ENCODE results near the gene TNC.

Gene TNC

GRCh38 chr9:115006660-115007059 lies 111.3 kb downstream of the TNC start:
- Histone ChIP-seq H4K12ac (ENCODE audit: low read depth, low read length) (no peak overlapping the region), H3K4me1 (ENCODE audit: control insufficient read depth in 1 of 2, insufficient read depth in 2 of 2, low read length in 2 of 2) (peaks cover 12 to 26% of the 10 kb centered on the region in 2 experiments), H3K4me2 (ENCODE audit: low read length) (no peak overlapping the region), H3K14ac (ENCODE audit: low read length) (peak overlapping the region; percentile 4), H3K36me3 (ENCODE audit: control insufficient read depth in 1 of 2, insufficient read depth in 2 of 2, low read length in 2 of 2) (no peaks in the 10 kb centered on the region), H3K27ac (ENCODE audit: low read depth, low read length) (no peak overlapping the region), H2AFZ (ENCODE audit: insufficient read depth, low read length, poor library complexity) (no peak overlapping the region), H3K4me3 (ENCODE audit: low read depth, low read length) (no peak overlapping the region), H4K8ac (ENCODE audit: low read depth, low read length) (no peak overlapping the region), H2BK5ac (ENCODE audit: low read depth, low read length, poor library complexity) (peak overlapping the region; percentile 7), H2BK12ac (ENCODE audit: low read length) (peak overlapping the region; percentile 50), H2AK5ac (ENCODE audit: low read length) (peak overlapping the region; percentile 18), H3K4ac (ENCODE audit: low read depth, low read length) (no peak overlapping the region), H3K79me2 (ENCODE audit: control insufficient read depth, insufficient read depth, low read length, poor library complexity) (peaks cover 3% of the 10 kb centered on the region), H3K9me3 (ENCODE audit: insufficient read depth, low read depth, low read length) (no peaks in the 10 kb centered on the region), H3K9ac (ENCODE audit: low read length) (no peak overlapping the region), H4K91ac (ENCODE audit: low read depth, low read length) (peak overlapping the region; percentile 61), H3K79me1 (ENCODE audit: low read length) (peaks cover 13% of the 10 kb centered on the region), H3K18ac (ENCODE audit: low read length) (no peak overlapping the region), H3K27me3 (ENCODE audit: insufficient read depth, low read length) (no peaks in the 10 kb centered on the region), H2BK120ac (ENCODE audit: insufficient read depth, low read length, poor library complexity) (peak overlapping the region; percentile 21), H3K23ac (ENCODE audit: low read length) (no peak overlapping the region)
- DNase-seq = peak; percentile 63 to 75
- WGBS (ENCODE audit: extremely low coverage, insufficient coverage, insufficient read length) = no CpG with 5 or more reads among the region's 3 CpGs

DNA sequence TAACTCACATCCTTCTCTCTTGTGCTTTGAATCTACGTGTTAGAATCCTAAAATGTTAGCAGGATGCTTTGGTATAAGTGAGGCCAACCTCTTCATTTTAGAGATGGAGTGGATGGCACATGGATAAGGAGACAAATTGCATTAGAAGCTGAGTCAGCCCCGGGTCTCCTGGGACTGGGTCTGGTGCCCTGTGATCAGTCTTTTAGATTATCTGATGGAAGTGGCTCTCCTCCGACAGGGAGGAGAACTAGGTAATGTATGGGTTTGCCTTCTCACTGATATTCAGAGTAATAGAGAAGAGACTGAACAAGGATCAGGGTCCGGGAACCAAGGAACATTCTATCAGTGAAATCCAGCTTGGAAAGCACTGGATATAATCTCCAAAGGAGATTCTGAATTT lies 112.6 kb downstream of the TNC start:
- no peak overlapping the region for H3K4me2 ChIP-seq (ENCODE audit: low read length)
- H3K27me3 ChIP-seq (ENCODE audit: insufficient read depth, low read length) = no peaks in the 10 kb centered on the region
- H3K79me2 ChIP-seq (ENCODE audit: control insufficient read depth, insufficient read depth, low read length, poor library complexity) = peaks cover 3% of the 10 kb centered on the region
- no peak overlapping the region for H4K91ac ChIP-seq (ENCODE audit: low read depth, low read length)
- DNase-seq = no peak
- H4K12ac ChIP-seq (ENCODE audit: low read depth, low read length) = no peak overlapping the region
- no peaks in the 10 kb centered on the region for H3K9me3 ChIP-seq (ENCODE audit: insufficient read depth, low read depth, low read length)
- no peaks in the 10 kb centered on the region for H3K36me3 ChIP-seq (ENCODE audit: control insufficient read depth in 1 of 2, insufficient read depth in 2 of 2, low read length in 2 of 2)
- H3K4me1 ChIP-seq (ENCODE audit: control insufficient read depth in 1 of 2, insufficient read depth in 2 of 2, low read length in 2 of 2) = peaks cover 11 to 25% of the 10 kb centered on the region in 2 experiments
- no CpG with 5 or more reads among the region's 4 CpGs for whole genome bisulfite sequencing (ENCODE audit: extremely low coverage, insufficient coverage, insufficient read length)
- no peak overlapping the region for H2AFZ ChIP-seq (ENCODE audit: insufficient read depth, low read length, poor library complexity)
- no peak overlapping the region for H3K9ac ChIP-seq (ENCODE audit: low read length)
- no peak overlapping the region for H3K18ac ChIP-seq (ENCODE audit: low read length)
- H2BK12ac ChIP-seq (ENCODE audit: low read length) = no peak overlapping the region
- H2BK120ac ChIP-seq (ENCODE audit: insufficient read depth, low read length, poor library complexity) = no peak overlapping the region
- no peak overlapping the region for H4K8ac ChIP-seq (ENCODE audit: low read depth, low read length)
- H3K79me1 ChIP-seq (ENCODE audit: low read length) = peaks cover 11% of the 10 kb centered on the region
- H3K4ac ChIP-seq (ENCODE audit: low read depth, low read length) = no peak overlapping the region
- H3K14ac ChIP-seq (ENCODE audit: low read length) = no peak overlapping the region
- no peak overlapping the region for H3K23ac ChIP-seq (ENCODE audit: low read length)
- no peak overlapping the region for H3K4me3 ChIP-seq (ENCODE audit: low read depth, low read length)
- H3K27ac ChIP-seq (ENCODE audit: low read depth, low read length) = no peak overlapping the region
- no peak overlapping the region for H2BK5ac ChIP-seq (ENCODE audit: low read depth, low read length, poor library complexity)
- no peak overlapping the region for H2AK5ac ChIP-seq (ENCODE audit: low read length)

GRCh38 chr9:115004545-115004944 lies 113.4 kb downstream of the TNC start:
- Histone ChIP-seq H4K91ac (ENCODE audit: low read depth, low read length) (no peak overlapping the region), H3K4me1 (ENCODE audit: control insufficient read depth in 1 of 2, insufficient read depth in 2 of 2, low read length in 2 of 2) (peaks cover 11 to 24% of the 10 kb centered on the region in 2 experiments), H2AK5ac (ENCODE audit: low read length) (no peak overlapping the region), H3K18ac (ENCODE audit: low read length) (no peak overlapping the region), H3K23ac (ENCODE audit: low read length) (no peak overlapping the region), H3K36me3 (ENCODE audit: control insufficient read depth in 1 of 2, insufficient read depth in 2 of 2, low read length in 2 of 2) (no peaks in the 10 kb centered on the region), H3K79me1 (ENCODE audit: low read length) (peaks cover 10% of the 10 kb centered on the region), H3K4me2 (ENCODE audit: low read length) (no peak overlapping the region), H3K27ac (ENCODE audit: low read depth, low read length) (no peak overlapping the region), H3K27me3 (ENCODE audit: insufficient read depth, low read length) (no peaks in the 10 kb centered on the region), H4K12ac (ENCODE audit: low read depth, low read length) (no peak overlapping the region), H2AFZ (ENCODE audit: insufficient read depth, low read length, poor library complexity) (no peak overlapping the region), H3K79me2 (ENCODE audit: control insufficient read depth, insufficient read depth, low read length, poor library complexity) (peaks cover 3% of the 10 kb centered on the region), H3K4ac (ENCODE audit: low read depth, low read length) (no peak overlapping the region), H3K9ac (ENCODE audit: low read length) (no peak overlapping the region), H3K4me3 (ENCODE audit: low read depth, low read length) (no peak overlapping the region), H2BK12ac (ENCODE audit: low read length) (no peak overlapping the region), H3K9me3 (ENCODE audit: insufficient read depth, low read depth, low read length) (no peaks in the 10 kb centered on the region), H4K8ac (ENCODE audit: low read depth, low read length) (no peak overlapping the region), H2BK5ac (ENCODE audit: low read depth, low read length, poor library complexity) (no peak overlapping the region), H2BK120ac (ENCODE audit: insufficient read depth, low read length, poor library complexity) (no peak overlapping the region), H3K14ac (ENCODE audit: low read length) (no peak overlapping the region)
- WGBS (ENCODE audit: extremely low coverage, insufficient coverage, insufficient read length) = no CpG with 5 or more reads among the region's 2 CpGs
- no peak for DNase-seq

DNA sequence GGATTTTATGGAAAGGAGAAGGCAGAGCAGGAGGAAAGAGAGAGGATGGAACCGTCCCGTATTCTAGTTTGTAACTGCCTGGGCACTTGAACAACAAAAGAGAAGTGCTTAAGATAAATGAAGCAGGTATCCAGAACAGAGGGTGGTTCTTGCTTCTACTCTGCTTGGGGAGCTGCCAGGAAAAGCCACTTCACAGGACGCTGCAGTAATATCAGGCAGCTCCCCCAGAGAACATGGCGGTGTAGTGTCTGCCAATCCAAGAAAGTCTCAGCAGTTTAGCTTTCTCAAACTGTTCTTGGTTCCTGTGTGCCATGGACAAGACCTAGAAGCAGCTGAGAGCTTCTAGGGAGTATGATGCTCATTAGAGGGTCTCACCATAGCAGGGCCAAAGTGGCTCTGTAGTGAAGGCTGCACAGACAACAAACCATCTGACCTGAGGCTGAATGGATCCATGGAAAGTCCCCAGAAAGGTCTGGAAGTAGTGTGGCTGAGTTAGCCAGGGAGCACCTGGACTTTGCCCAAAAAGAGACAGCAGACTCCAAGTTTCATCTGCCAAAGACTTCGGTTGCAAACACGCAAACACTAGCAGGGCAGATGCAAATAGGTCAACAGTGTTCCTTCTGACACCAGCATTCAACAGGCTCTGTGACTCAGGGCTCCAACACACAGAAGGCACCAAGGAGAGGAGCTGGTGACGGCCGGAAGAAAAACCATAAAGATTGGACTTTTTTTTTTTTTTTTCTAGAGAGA lies 115.4 kb downstream of the TNC start:
- Histone ChIP-seq H3K23ac (ENCODE audit: low read length) (no peak overlapping the region), H3K79me2 (ENCODE audit: control insufficient read depth, insufficient read depth, low read length, poor library complexity) (no peaks in the 10 kb centered on the region), H2BK12ac (ENCODE audit: low read length) (no peak overlapping the region), H3K9me3 (ENCODE audit: insufficient read depth, low read depth, low read length) (no peaks in the 10 kb centered on the region), H3K14ac (ENCODE audit: low read length) (no peak overlapping the region), H3K36me3 (ENCODE audit: control insufficient read depth in 1 of 2, insufficient read depth in 2 of 2, low read length in 2 of 2) (no peaks in the 10 kb centered on the region), H4K12ac (ENCODE audit: low read depth, low read length) (no peak overlapping the region), H3K79me1 (ENCODE audit: low read length) (peaks cover 2% of the 10 kb centered on the region), H3K4me2 (ENCODE audit: low read length) (no peak overlapping the region), H3K27me3 (ENCODE audit: insufficient read depth, low read length) (no peaks in the 10 kb centered on the region), H3K9ac (ENCODE audit: low read length) (no peak overlapping the region), H3K4ac (ENCODE audit: low read depth, low read length) (no peak overlapping the region), H3K4me3 (ENCODE audit: low read depth, low read length) (no peak overlapping the region), H2BK5ac (ENCODE audit: low read depth, low read length, poor library complexity) (no peak overlapping the region), H2BK120ac (ENCODE audit: insufficient read depth, low read length, poor library complexity) (no peak overlapping the region), H3K27ac (ENCODE audit: low read depth, low read length) (no peak overlapping the region), H4K91ac (ENCODE audit: low read depth, low read length) (no peak overlapping the region), H3K18ac (ENCODE audit: low read length) (no peak overlapping the region), H3K4me1 (ENCODE audit: control insufficient read depth in 1 of 2, insufficient read depth in 2 of 2, low read length in 2 of 2) (peaks cover 5 to 17% of the 10 kb centered on the region in 2 experiments), H2AK5ac (ENCODE audit: low read length) (no peak overlapping the region), H2AFZ (ENCODE audit: insufficient read depth, low read length, poor library complexity) (no peak overlapping the region), H4K8ac (ENCODE audit: low read depth, low read length) (no peak overlapping the region)
- WGBS (ENCODE audit: extremely low coverage, insufficient coverage, insufficient read length) = no CpG with 5 or more reads among the region's 8 CpGs
- no peak for DNase-seq

Measured in trophoblast cell (in vitro differentiated cells and primary cell).